Thymus (tissue), 11 donors: ENCODE data around the gene FEZF1. TPM values are rescaled to one million over a fixed set of nuclear protein-coding genes. Genes with fewer than 3 reads are reported as not detected.

Experiments used
- DNase-seq, 9 donors: peaks; one replicate each; pipeline ENCODE4 v3.0.0-alpha.2; 2013; ENCODE audit warnings: low spot score in 9 of 9, low read depth in 6 of 9, missing footprints in 1 of 9
- H3K27ac ChIP-seq, 2 donors: one replicate each; pipeline ENCODE4 v1.5.1; 2013; ENCODE audit warnings: control low read depth in 1 of 2, low read depth in 1 of 2, low read length in 1 of 2, mild to moderate bottlenecking in 1 of 2, moderate library complexity in 1 of 2
- H3K27me3 ChIP-seq, 2 donors: one replicate each; pipeline ENCODE4 v1.5.1; 2013; ENCODE audit warnings: low read length in 1 of 2; ENCODE audit not compliant: control insufficient read depth in 2 of 2, insufficient read depth in 1 of 2
- H3K36me3 ChIP-seq, 2 donors: one replicate each; pipeline ENCODE4 v1.5.1; 2013; ENCODE audit warnings: low read length in 1 of 2, mild to moderate bottlenecking in 1 of 2, moderate library complexity in 1 of 2; ENCODE audit not compliant: control insufficient read depth in 2 of 2, insufficient read depth in 2 of 2
- H3K4me1 ChIP-seq, 2 donors: one replicate each; pipeline ENCODE4 v1.5.1; 2013; ENCODE audit warnings: low read length in 2 of 2; ENCODE audit not compliant: control insufficient read depth in 2 of 2, insufficient read depth in 2 of 2
- H3K4me3 ChIP-seq, 2 donors: one replicate each; pipeline ENCODE4 v1.5.1; 2013; ENCODE audit warnings: low read length in 2 of 2, control low read depth in 1 of 2, mild to moderate bottlenecking in 1 of 2
- H3K9me3 ChIP-seq, 2 donors: one replicate each; pipeline ENCODE4 v1.5.1; 2013; ENCODE audit warnings: low read length in 1 of 2, mild to moderate bottlenecking in 1 of 2; ENCODE audit not compliant: control insufficient read depth in 2 of 2, insufficient read depth in 1 of 2
- WGBS: extraction: QIAGEN DNeasy Blood & Tissue Kit; methylation state at CpG from one replicate; pipeline ENCODE4 v1.1.7; 2013; 5-methylcytosine and 5-hydroxymethylcytosine counted together
- polyA plus RNA-seq: library from polyadenylated mRNA; stranded (reverse); fragments of 200-250 nt; gene quantifications from one replicate; pipeline ENCODE4 v1.2.3, GENCODE V29; 2013
- total RNA-seq: library from RNA; stranded (reverse); fragments of 120-200 nt; gene quantifications from one replicate; pipeline ENCODE4 v1.2.4, GENCODE V29; 2013
- donor health status: healthy.

Gene FEZF1
- total and polyA plus RNA-seq, 2 donors: under 0.01 to 0.07 TPM

GRCh38 chr7:122329145-122329802, 24.7 kb upstream of the FEZF1 start:
- no peak for DNase-seq
- Histone ChIP-seq H3K4me3 (no peak overlapping the region), H3K27ac (no peak overlapping the region), H3K4me1 (no peaks in the 10 kb centered on the region), H3K36me3 (no peaks in the 10 kb centered on the region), H3K27me3 (peaks cover 0 to 3% of the 10 kb centered on the region in 2 donors), H3K9me3 (no peaks in the 10 kb centered on the region)
- 38% methylated on average over 8 of the region's 8 CpGs for WGBS

GRCh38 chr7:122327969-122328368, 23.4 kb upstream of the FEZF1 start:
- H3K4me3 ChIP-seq: no peak overlapping the region
- no peak for DNase-seq
- WGBS: 61% methylated on average over 3 of the region's 3 CpGs
- H3K36me3 ChIP-seq: no peaks in the 10 kb centered on the region
- H3K4me1 ChIP-seq: no peaks in the 10 kb centered on the region
- no peaks in the 10 kb centered on the region for H3K9me3 ChIP-seq
- no peak overlapping the region for H3K27ac ChIP-seq
- peaks cover 0 to 3% of the 10 kb centered on the region in 2 donors for H3K27me3 ChIP-seq

- no peak overlapping the region for H3K27ac ChIP-seq
- no peak overlapping the region for H3K4me3 ChIP-seq
- no peaks in the 10 kb centered on the region for H3K4me1 ChIP-seq
- 5% methylated on average over 71 of the region's 71 CpGs for WGBS
- no peaks in the 10 kb centered on the region for H3K9me3 ChIP-seq
- peaks cover 44 to 63% of the 10 kb centered on the region in 2 donors for H3K27me3 ChIP-seq
- no peak for DNase-seq
- H3K36me3 ChIP-seq: no peaks in the 10 kb centered on the region
Observed at GRCh38 chr7:122316467-122317388, 12.2 kb upstream of the FEZF1 start.

GRCh38 chr7:122315507-122316466, 11.2 kb upstream of the FEZF1 start:
- H3K4me3 ChIP-seq: no peak overlapping the region
- DNase-seq: no peak
- no peak overlapping the region for H3K27ac ChIP-seq
- peaks cover 51 to 72% of the 10 kb centered on the region in 2 donors for H3K27me3 ChIP-seq
- 8% methylated on average over 25 of the region's 25 CpGs for WGBS
- no peaks in the 10 kb centered on the region for H3K9me3 ChIP-seq
- no peaks in the 10 kb centered on the region for H3K4me1 ChIP-seq
- H3K36me3 ChIP-seq: no peaks in the 10 kb centered on the region

GRCh38 chr7:122314284-122314683, 9.7 kb upstream of the FEZF1 start:
- no peak overlapping the region for H3K27ac ChIP-seq
- H3K9me3 ChIP-seq: no peaks in the 10 kb centered on the region
- 19% methylated on average over 4 of the region's 4 CpGs for WGBS
- no peaks in the 10 kb centered on the region for H3K4me1 ChIP-seq
- H3K36me3 ChIP-seq: no peaks in the 10 kb centered on the region
- peaks cover 63 to 87% of the 10 kb centered on the region in 2 donors for H3K27me3 ChIP-seq
- DNase-seq: no peak
- no peak overlapping the region for H3K4me3 ChIP-seq

- WGBS: 24% methylated on average over 3 of the region's 3 CpGs
- H3K4me1 ChIP-seq: no peaks in the 10 kb centered on the region
- DNase-seq: no peak
- no peak overlapping the region for H3K27ac ChIP-seq
- H3K9me3 ChIP-seq: no peaks in the 10 kb centered on the region
- no peaks in the 10 kb centered on the region for H3K36me3 ChIP-seq
- H3K27me3 ChIP-seq: peaks cover 62 to 93% of the 10 kb centered on the region in 2 donors
- no peak overlapping the region for H3K4me3 ChIP-seq
Observed at GRCh38 chr7:122312789-122313188, 8.2 kb upstream of the FEZF1 start.

GRCh38 chr7:122311734-122312450, 7.3 kb upstream of the FEZF1 start:
- Histone ChIP-seq H3K27me3 (peaks cover 61 to 95% of the 10 kb centered on the region in 2 donors), H3K4me1 (no peaks in the 10 kb centered on the region), H3K36me3 (no peaks in the 10 kb centered on the region), H3K9me3 (peaks cover 0 to under 1% of the 10 kb centered on the region in 2 donors), H3K4me3 (no peak overlapping the region), H3K27ac (no peak overlapping the region)
- DNase-seq: no peak
- 9% methylated on average over 34 of the region's 34 CpGs for WGBS

- Histone ChIP-seq H3K4me3 (no peak overlapping the region), H3K36me3 (no peaks in the 10 kb centered on the region), H3K9me3 (peaks cover 0 to 4% of the 10 kb centered on the region in 2 donors), H3K4me1 (no peaks in the 10 kb centered on the region), H3K27me3 (peaks cover 61 to 95% of the 10 kb centered on the region in 2 donors), H3K27ac (no peak overlapping the region)
- WGBS: 10% methylated on average over 12 of the region's 12 CpGs
- no peak for DNase-seq
Observed at GRCh38 chr7:122311050-122311700, 6.6 kb upstream of the FEZF1 start.
